GM12878 (cell line): ENCODE data around the gene HNRNPLL. TPM values are rescaled to one million over a fixed set of nuclear protein-coding genes. Genes with fewer than 3 reads are reported as not detected.

ENCODE experiments used
- ATAC-seq: fragments of 200-7000 bp; cut with Tn5 transposase; 3 replicates; pipeline ENCODE4 v1.9.1; 2020; ENCODE audit warnings: mild to moderate bottlenecking, moderate library complexity
- BruUV-seq: library from RNA; stranded (reverse); fragments of 400-500 nt; replicated peaks from 2 replicates; lab custom pipeline; 2021; lab: Mats Ljungman, UMichigan
- CTCF ChIA-PET: fragments of 300-600 bp; sonication (Branson Sonifier 250); formaldehyde crosslinking; extraction: SDS; loops from one replicate; lab custom pipeline; 2021; ENCODE audit warnings: inconsistent platforms; lab: Yijun Ruan, JAX
- POLR2A ChIA-PET: fragments of 350-600 bp; formaldehyde crosslinking; extraction: SDS; loops from one replicate; lab custom pipeline; 2021; ENCODE audit warnings: inconsistent platforms; lab: Charles Lee
- RAD21 ChIA-PET: fragments of 300-600 bp; sonication (Branson Sonifier 250); formaldehyde crosslinking; loops from one replicate; lab custom pipeline; 2023; ENCODE audit warnings: antibody characterized with exemption; ENCODE audit not compliant: unreplicated experiment; lab: Charles Lee
- SMC1A ChIA-PET: fragments of 300-600 bp; sonication (Branson Sonifier 250); formaldehyde crosslinking; loops from one replicate; lab custom pipeline; 2023; ENCODE audit not compliant: unreplicated experiment, uncharacterized antibody; lab: Charles Lee
- DNase-seq: peaks from one replicate; pipeline ENCODE4 v3.0.0-alpha.2; 2011; ENCODE audit warnings: low read depth, low spot score
- FAIRE-seq: peaks from 3 replicates; lab custom pipeline; 2011; peaks lifted over from hg19 to GRCh38; lab: Jason Lieb, UNC
- H2AFZ ChIP-seq: 2 replicates; pipeline ENCODE4 v1.6.0; 2011; ENCODE audit warnings: low read depth, low read length, control low read depth; ENCODE audit not compliant: control insufficient read depth
- H3K27ac ChIP-seq: 2 replicates; pipeline ENCODE4 v1.5.1; 2011; ENCODE audit warnings: control low read depth; ENCODE audit not compliant: control insufficient read depth, insufficient read depth
- H3K27me3 ChIP-seq, 2 experiments: replicated peaks in 1 of 2; 2 replicates each; pipeline versions ENCODE4 v1.6.0 to v1.6.1; 2011; ENCODE audit warnings: low read length in 1 of 2; ENCODE audit not compliant: control insufficient read depth in 2 of 2, insufficient read depth in 2 of 2
- H3K36me3 ChIP-seq, 2 experiments: 2 replicates each; pipeline ENCODE4 v1.5.1; 2011; ENCODE audit warnings: low read length in 1 of 2; ENCODE audit not compliant: control insufficient read depth in 2 of 2, insufficient read depth in 2 of 2
- H3K4me1 ChIP-seq: 2 replicates; pipeline ENCODE4 v1.6.1; 2011; ENCODE audit warnings: mild to moderate bottlenecking, low read length, moderate library complexity, mixed read lengths; ENCODE audit not compliant: control insufficient read depth, insufficient read depth
- H3K4me2 ChIP-seq: 2 replicates; pipeline ENCODE4 v1.6.0; 2011; ENCODE audit warnings: control low read depth; ENCODE audit not compliant: control insufficient read depth, insufficient read depth
- H3K4me3 ChIP-seq: fragments of 200-600 bp; sonication (generic); 2 replicates; pipeline ENCODE4 v1.5.1; 2016
- H3K79me2 ChIP-seq: 2 replicates; pipeline ENCODE4 v1.6.0; 2011; ENCODE audit warnings: low read length; ENCODE audit not compliant: control insufficient read depth, insufficient read depth
- H3K9ac ChIP-seq: 2 replicates; pipeline ENCODE4 v1.8.0; 2011; ENCODE audit warnings: low read length, control low read depth, mixed read lengths; ENCODE audit not compliant: control insufficient read depth, insufficient read depth
- H3K9me3 ChIP-seq: replicated peaks from 3 replicates; pipeline ENCODE4 v1.5.1; 2011; ENCODE audit warnings: mild to moderate bottlenecking, low read length; ENCODE audit not compliant: control insufficient read depth, insufficient read depth
- H4K20me1 ChIP-seq: 2 replicates; pipeline ENCODE4 v1.6.0; 2011; ENCODE audit not compliant: control insufficient read depth, insufficient read depth
- BMI1 ChIP-seq: fragments of 450-650 bp; IDR thresholded peaks from 2 replicates; pipeline ENCODE4 v1.6.1; 2016; ENCODE audit warnings: mild to moderate bottlenecking, moderate library complexity, borderline replicate concordance
- E2F8 ChIP-seq: fragments of 450-650 bp; IDR thresholded peaks from 2 replicates; pipeline ENCODE4 v1.6.1; 2018; ENCODE audit warnings: mild to moderate bottlenecking, low read depth, moderate library complexity; ENCODE audit not compliant: partially characterized antibody
- ELK1 ChIP-seq: IDR thresholded peaks from 2 replicates; pipeline ENCODE4 v1.6.1; 2012; ENCODE audit warnings: low read depth, low read length, improper control_type of control experiment
- HDAC2 ChIP-seq: fragments of 200-600 bp; sonication (generic); IDR thresholded peaks from 2 replicates; pipeline ENCODE4 v1.6.1; 2017
- JUNB ChIP-seq: IDR thresholded peaks from 2 replicates; pipeline ENCODE4 v1.6.1; 2016; ENCODE audit warnings: antibody characterized with exemption, mild to moderate bottlenecking
- NFYB ChIP-seq: IDR thresholded peaks from 2 replicates; pipeline ENCODE4 v1.6.1; 2011; ENCODE audit warnings: low read depth, mild to moderate bottlenecking, low read length, improper control_type of control experiment, moderate library complexity; ENCODE audit not compliant: insufficient read depth
- RAD51 ChIP-seq: fragments of 450-650 bp; IDR thresholded peaks from 2 replicates; pipeline ENCODE4 v1.6.1; 2016; ENCODE audit warnings: moderate library complexity, mild to moderate bottlenecking, inconsistent platforms
- RCOR1 ChIP-seq: conservative IDR thresholded peaks from 2 replicates; pipeline ENCODE4 v1.6.1; 2012; ENCODE audit warnings: low read depth, low read length, improper control_type of control experiment
- ZBTB40 ChIP-seq: fragments of 450-650 bp; IDR thresholded peaks from 2 replicates; pipeline ENCODE4 v1.6.1; 2016; ENCODE audit warnings: mild to moderate bottlenecking, moderate library complexity, borderline replicate concordance
- ZNF687 ChIP-seq: fragments of 450-650 bp; IDR thresholded peaks from 2 replicates; pipeline ENCODE4 v1.6.1; 2017; ENCODE audit warnings: mild to moderate bottlenecking, moderate library complexity
- WGBS: methylation state at CpG from one replicate; pipeline ENCODE4 v1.1.6; 2016; ENCODE audit warnings: low lambda C conversion rate; ENCODE audit not compliant: insufficient replicate concordance, insufficient coverage; ENCODE audit errors: missing lambda C conversion rate; 5-methylcytosine and 5-hydroxymethylcytosine counted together
- in situ Hi-C: fragments of 300-500 bp; cut with MboI; formaldehyde crosslinking; loops from 9 replicates; pipeline ENCODE4 v1.14.3; 2018; ENCODE audit warnings: mixed read lengths
- intact Hi-C: fragments of 100-400 bp; cut with micrococcal nuclease; formaldehyde crosslinking; loops from one replicate; pipeline ENCODE4 v1.14.2; 2022; ENCODE audit not compliant: unreplicated experiment
- polyA plus RNA-seq, 11 experiments: library from polyadenylated mRNA; depleted of rRNA in 4 of 11; unstranded in 6 of 11; stranded (reverse) in 5 of 11; fragments of >200 nt; fragmentation: Nextera tagmentation in 4 of 11; fragmentation: Illumina TruSeq in 1 of 11; extraction: Ambion mirVana in 4 of 11; extraction: Trizol in 1 of 11; gene quantifications; 1 replicate in 1 of 11; 2 replicates in 10 of 11; pipeline versions ENCODE4 v1.2.1 to v1.2.3, GENCODE V29; 2011 to 2016; ENCODE audit warnings: inconsistent platforms in 2 of 11, missing spikeins in 2 of 11, low read depth in 1 of 11
- total RNA-seq, 4 experiments: library from RNA; depleted of rRNA in 3 of 4; stranded (reverse); fragments of >200 nt in 3 of 4; fragmentation: Illumina TruSeq in 1 of 4; extraction: Trizol in 1 of 4; gene quantifications; 2 replicates each; pipeline versions ENCODE4 v1.2.1 to v1.2.3, GENCODE V29; 2013 to 2021

HNRNPLL gene
- total and polyA plus RNA-seq, 10 of the 15 experiments (the other 5 are each of a cell fraction or from before 2014, with no cell fraction given) = 0.98 to 27.1 (median 2.9) TPM

GRCh38 chr2:38557217-38557616 lies 45.5 kb downstream of the HNRNPLL start:
- 39% methylated on average over 2 of the region's 2 CpGs for WGBS

More at GRCh38 chr2:38557217-38557616, 45.5 kb downstream of the HNRNPLL start:
- no peak for ATAC-seq
- Histone ChIP-seq H3K36me3 (no peaks in the 10 kb centered on the region), H3K27me3 (no peaks in the 10 kb centered on the region), H4K20me1 (no peaks in the 10 kb centered on the region), H2AFZ (no peak overlapping the region), H3K4me1 (no peaks in the 10 kb centered on the region), H3K27ac (no peak overlapping the region), H3K4me2 (no peak overlapping the region), H3K4me3 (no peak overlapping the region), H3K79me2 (no peaks in the 10 kb centered on the region), H3K9me3 (no peaks in the 10 kb centered on the region), H3K9ac (no peak overlapping the region)
- POLR2A ChIA-PET = interaction anchor here (0.6 kb wide), 1 partner anchor 25 kb away, joined by 3 read pairs; no protein-coding TSS in a partner anchor
- no TSS peak for BruUV-seq
- TF ChIP-seq RAD51 (no peak), E2F8 (no peak), HDAC2 (no peak), RCOR1 (no peak), ELK1 (no peak), BMI1 (no peak), JUNB (no peak), ZBTB40 (no peak), NFYB (no peak), ZNF687 (no peak)
- RAD21 ChIA-PET = interaction anchor here (1.2 kb wide), 1 partner anchor 12 kb away, joined by 3 read pairs; no protein-coding TSS in a partner anchor
- no peak for DNase-seq
- CTCF ChIA-PET = interaction anchor here (0.9 to 2.7 kb wide), 10 partner anchors 9 to 194 kb away, joined by 3 to 14 read pairs (median 6); partner anchors contain the start of gene SRSF7
- SMC1A ChIA-PET = interaction anchor here (0.7 to 1.3 kb wide), 6 partner anchors 17 to 168 kb away, joined by 3 to 6 read pairs (median 3); no protein-coding TSS in a partner anchor
- no peak for FAIRE-seq
- in situ Hi-C loops (no loop called here), intact Hi-C loops (no loop called here)
